GM12872 (cell line): ENCODE results near the gene R3HDM2.

Source experiments
- TF ChIP-seq, protein P1 (sequence below): IDR thresholded peaks from 3 replicates; pipeline ENCODE4 v1.5.1; 2011; ENCODE audit warnings: low read depth, mild to moderate bottlenecking, low read length, moderate library complexity; ENCODE audit not compliant: insufficient read depth

Gene R3HDM2

DNA sequence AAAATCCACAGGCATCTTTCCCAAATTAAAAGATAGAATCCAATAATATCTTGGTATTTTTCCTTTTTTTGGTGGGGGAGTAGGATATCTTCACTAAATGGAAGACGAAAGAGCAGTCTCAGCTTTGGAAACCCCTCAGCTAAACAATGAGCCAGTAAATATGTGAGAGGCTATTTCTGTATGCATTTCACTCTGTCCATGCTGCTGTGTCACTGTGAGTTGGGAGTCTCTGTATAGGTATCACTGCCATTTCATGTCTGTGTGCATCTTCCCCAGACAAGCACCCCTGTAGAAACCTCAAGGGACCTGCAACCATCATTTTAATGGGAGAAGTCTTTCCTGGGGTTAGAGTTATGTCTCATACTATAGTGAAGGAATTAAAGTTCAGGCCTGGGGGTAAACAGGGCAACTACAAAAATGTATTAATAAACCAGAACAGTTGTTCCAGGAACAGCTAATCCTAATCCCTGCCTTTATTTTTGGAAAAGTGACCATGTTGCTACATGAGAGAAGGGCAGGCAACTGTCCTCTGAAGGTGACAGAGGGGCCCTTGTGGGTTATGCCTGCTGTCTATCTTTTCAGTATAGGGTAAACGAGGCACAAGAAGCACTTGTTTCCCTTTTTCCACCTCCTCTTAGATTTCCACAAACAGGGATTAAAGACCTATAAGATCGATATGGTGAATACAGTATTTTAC, 168.6 kb downstream of the R3HDM2 start:
- TF ChIP-seq, protein P1, sequence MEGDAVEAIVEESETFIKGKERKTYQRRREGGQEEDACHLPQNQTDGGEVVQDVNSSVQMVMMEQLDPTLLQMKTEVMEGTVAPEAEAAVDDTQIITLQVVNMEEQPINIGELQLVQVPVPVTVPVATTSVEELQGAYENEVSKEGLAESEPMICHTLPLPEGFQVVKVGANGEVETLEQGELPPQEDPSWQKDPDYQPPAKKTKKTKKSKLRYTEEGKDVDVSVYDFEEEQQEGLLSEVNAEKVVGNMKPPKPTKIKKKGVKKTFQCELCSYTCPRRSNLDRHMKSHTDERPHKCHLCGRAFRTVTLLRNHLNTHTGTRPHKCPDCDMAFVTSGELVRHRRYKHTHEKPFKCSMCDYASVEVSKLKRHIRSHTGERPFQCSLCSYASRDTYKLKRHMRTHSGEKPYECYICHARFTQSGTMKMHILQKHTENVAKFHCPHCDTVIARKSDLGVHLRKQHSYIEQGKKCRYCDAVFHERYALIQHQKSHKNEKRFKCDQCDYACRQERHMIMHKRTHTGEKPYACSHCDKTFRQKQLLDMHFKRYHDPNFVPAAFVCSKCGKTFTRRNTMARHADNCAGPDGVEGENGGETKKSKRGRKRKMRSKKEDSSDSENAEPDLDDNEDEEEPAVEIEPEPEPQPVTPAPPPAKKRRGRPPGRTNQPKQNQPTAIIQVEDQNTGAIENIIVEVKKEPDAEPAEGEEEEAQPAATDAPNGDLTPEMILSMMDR = no peak

DNA sequence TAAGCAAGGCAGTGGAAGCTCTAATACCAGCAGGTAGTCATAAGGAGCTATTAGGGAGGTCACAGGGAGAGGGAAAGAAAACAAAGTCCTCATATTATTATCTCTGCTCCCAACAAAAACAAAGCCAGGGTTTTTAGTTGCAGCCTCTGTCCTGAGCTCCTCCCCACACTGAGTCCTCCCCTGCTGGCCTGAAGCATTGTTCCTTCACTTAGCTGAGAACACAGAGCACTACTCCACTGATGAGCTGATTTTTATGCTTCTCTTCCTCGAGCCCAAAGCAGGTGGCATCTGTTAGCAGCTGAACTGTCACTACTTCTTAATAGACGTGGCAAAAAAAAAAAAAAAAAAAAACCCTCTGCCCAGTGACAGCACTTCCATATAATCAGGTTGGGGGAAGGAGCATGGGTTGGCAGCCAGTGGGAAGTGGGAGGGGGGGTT, 169.4 kb downstream of the R3HDM2 start:
- TF ChIP-seq, protein P1 = no peak

DNA sequence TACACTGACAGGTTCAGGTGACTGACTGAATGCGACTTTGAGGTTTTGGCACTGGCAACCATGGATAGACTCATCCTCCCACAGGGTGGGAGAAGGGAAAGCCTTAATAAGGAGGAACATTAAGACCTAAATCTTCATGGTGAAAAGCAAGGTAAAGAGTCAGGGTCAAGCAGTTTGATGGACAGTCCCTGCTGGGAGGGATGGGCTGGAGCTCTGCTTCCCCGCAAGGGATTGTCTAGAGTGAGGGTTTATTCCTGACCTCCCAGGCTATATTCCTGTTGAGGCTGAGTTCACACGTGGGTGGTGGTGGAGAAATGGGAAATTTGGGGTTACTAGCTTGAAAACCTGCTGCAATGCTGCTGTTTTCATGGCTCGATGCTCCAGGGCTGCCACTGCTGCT, 170.5 kb downstream of the R3HDM2 start:
- TF ChIP-seq, protein P1 = no peak

DNA sequence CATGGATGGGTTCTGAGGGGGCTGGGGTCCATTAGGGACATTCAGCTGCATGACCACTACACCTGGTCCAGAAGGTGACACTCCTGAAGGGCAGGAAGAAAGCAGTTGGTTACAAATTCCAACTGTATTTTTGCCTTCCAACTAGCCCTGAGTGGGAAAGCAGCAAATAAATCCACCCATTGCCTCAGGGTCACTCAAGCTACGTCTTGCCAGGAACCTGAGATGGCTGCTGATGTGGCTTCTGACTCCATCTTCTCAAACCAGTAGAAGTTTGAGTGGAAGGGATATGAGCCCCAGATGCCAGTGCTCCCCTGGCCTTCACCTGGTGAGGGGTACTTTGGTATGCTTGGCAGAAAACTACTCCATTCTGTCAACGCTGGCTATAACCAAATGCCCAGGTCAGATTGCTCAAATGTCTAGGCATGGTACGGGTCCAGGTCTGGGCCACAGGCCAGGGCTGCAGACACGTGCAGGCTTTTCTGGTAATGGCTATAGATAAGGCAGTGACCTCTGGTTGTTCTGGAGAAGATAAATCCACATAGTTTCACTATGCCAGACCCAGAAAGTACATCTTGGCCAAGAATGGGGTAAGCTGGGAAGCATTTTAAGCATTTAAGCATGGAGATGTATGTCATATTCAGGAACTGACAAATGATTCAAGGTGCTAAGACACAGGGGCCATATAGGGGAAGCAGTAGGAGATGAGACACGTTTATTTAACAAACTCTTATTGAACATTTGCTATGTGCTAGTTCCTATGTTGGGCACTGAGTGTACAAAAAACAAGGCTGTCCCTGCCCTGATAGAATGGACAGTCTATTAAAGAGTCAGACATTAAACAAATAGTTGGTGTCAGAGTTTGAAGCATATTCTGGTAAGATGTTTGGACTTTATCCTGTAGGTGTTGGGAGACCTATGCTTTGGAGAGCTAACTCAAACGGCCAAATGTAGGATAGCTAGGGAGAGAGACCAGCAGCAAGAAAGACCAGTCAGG, 171.6 kb downstream of the R3HDM2 start:
- TF ChIP-seq, protein P1 = no peak

DNA sequence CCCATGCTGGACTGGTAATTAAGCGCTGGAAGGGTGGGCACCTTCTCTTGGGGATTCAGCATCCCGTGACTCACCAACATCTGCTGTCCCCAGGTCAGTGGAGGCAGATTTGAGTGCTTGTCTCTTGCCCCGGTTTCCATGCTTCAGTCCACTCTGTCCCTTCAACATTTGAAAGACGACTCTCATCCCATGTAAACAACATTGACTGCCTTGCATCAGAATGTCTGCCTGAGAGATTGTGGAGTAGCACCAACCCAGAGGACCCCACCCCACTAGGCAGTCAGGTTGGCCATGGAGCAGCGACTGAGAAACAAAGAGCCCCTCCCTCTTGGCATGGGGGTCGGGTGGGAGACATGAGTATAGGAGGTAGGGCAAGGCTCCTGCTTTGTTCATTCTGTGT, 174.9 kb downstream of the R3HDM2 start:
- TF ChIP-seq, protein P1 = no peak

DNA sequence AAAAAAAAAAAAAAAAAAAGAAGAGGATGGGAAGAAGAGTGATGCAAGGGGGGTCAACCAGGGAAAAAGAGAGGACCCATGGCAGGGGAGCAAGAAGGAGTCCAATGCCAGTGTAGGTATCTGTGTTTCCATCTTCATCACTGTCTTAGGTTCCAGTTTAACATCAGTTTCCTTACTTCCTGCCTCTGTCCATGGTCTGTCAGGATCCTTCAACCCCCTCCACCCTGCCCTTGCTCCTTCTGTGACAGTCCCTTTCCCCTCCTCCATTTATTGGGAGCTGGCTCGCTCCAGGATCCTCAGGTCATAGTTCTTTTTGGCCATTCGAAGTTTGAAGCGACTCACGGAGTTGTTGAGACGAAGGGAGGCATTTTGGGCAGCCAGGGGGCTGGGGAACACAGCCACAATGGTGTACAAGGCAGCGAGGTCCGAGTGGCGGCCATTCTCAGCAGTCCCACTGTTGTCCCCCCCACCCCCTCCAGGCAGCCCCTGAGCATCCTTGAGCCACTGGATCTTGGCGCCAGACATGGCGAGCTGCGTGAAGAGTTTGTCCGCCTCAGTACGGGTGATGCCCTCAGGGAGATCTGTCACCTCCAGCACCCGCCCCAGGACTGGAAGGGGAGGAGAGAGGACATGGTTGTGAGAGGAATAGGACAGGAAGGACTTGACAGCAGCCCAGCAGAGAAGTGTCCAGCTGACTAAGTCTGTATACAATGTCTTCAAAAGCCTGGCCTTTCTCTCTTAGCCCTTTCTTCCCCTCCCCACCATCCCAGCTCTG, 176.2 kb downstream of the R3HDM2 start:
- TF ChIP-seq, protein P1 = no peak

DNA sequence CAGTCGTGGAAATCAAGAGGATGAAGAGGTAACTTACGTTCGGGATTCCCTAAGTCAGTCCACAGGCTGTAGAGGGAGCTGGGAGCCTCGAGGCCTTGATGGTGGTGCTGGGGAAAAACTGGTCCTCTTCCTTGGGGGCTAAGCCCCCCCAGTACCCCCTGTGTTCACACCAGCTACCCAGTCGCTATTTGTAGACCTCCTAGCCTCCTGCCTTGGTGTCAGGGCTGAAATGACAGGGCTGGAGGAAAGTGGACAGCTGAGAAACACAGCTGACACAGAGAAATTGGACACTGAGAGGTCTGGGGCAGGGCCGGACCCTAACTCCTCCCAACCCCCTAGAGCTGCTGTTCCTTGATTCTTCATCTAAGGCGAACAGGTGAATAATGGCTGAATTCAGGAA, 179.9 kb downstream of the R3HDM2 start, which contains the start of gene STAC3:
Gene STAC3 (minus strand): TSS at position 232 of the 400 bp plus-strand sequence. CDS start 1,551 bp downstream, outside the sequence.
- TF ChIP-seq, protein P1 = no peak
